ENCODE data around the gene HSD3B2. TPM values are rescaled to one million over a fixed set of nuclear protein-coding genes. Genes with fewer than 3 reads are reported as not detected.

The HSD3B2 gene
- total and polyA plus RNA-seq, 8 donors = 0.10 to 9.9 (median 1.4) TPM; not detected in 3

- Histone ChIP-seq H3K9me3 (no peaks in the 10 kb centered on the region), H3K4me1 (no peaks in the 10 kb centered on the region), H3K27me3 (no peaks in the 10 kb centered on the region), H3K4me3 (no peak overlapping the region), H3K27ac (no peak overlapping the region), H3K36me3 (no peaks in the 10 kb centered on the region)
- no peak for TF ChIP-seq EP300 (IDR thresholded peaks at IDR 0.05)
- TF ChIP-seq POLR2AphosphoS5 (IDR thresholded peaks at IDR 0.05) = no peak
- no peak for TF ChIP-seq CTCF (IDR thresholded peaks at IDR 0.05)
- TF ChIP-seq POLR2A (IDR thresholded peaks at IDR 0.05) = no peak
- intact Hi-C loops (cut with DNase I; ENCODE audit: low total_unique reads) = no loop called here
- no peak for DNase-seq
- WGBS, 5 donors = 71 to 88% (median 86%) methylated on average over 3 of the region's 3 CpGs
Observed at GRCh38 chr1:119435052-119435451, 20.1 kb downstream of the HSD3B2 start.

- Histone ChIP-seq H3K9me3 (no peaks in the 10 kb centered on the region), H3K4me3 (no peak overlapping the region), H3K4me1 (no peaks in the 10 kb centered on the region), H3K36me3 (no peaks in the 10 kb centered on the region), H3K27ac (no peak overlapping the region), H3K27me3 (no peaks in the 10 kb centered on the region)
- intact Hi-C loops (cut with DNase I; ENCODE audit: low total_unique reads) = no loop called here
- WGBS, 5 donors = 61 to 71% (median 64%) methylated on average over 2 of the region's 2 CpGs
- TF ChIP-seq CTCF (IDR thresholded peaks at IDR 0.05) = no peak
- TF ChIP-seq POLR2A (IDR thresholded peaks at IDR 0.05) = no peak
- TF ChIP-seq POLR2AphosphoS5 (IDR thresholded peaks at IDR 0.05) = no peak
- TF ChIP-seq EP300 (IDR thresholded peaks at IDR 0.05) = no peak
- no peak for DNase-seq
Observed at GRCh38 chr1:119438761-119439160, 23.8 kb downstream of the HSD3B2 start.

GRCh38 chr1:119440721-119441307, 25.9 kb downstream of the HSD3B2 start:
- H3K9me3 ChIP-seq = no peaks in the 10 kb centered on the region
- intact Hi-C loops (cut with DNase I; ENCODE audit: low total_unique reads) = no loop called here
- no peaks in the 10 kb centered on the region for H3K4me1 ChIP-seq
- no peaks in the 10 kb centered on the region for H3K36me3 ChIP-seq
- TF ChIP-seq EP300 (IDR thresholded peaks at IDR 0.05) = no peak
- no peak for TF ChIP-seq POLR2AphosphoS5 (IDR thresholded peaks at IDR 0.05)
- no peak for TF ChIP-seq POLR2A (IDR thresholded peaks at IDR 0.05)
- no peak for TF ChIP-seq CTCF (IDR thresholded peaks at IDR 0.05)
- H3K27me3 ChIP-seq = no peaks in the 10 kb centered on the region
- WGBS, 5 donors = 56 to 67% (median 59%) methylated on average over 8 of the region's 8 CpGs
- H3K4me3 ChIP-seq = no peak overlapping the region
- H3K27ac ChIP-seq = no peak overlapping the region
- DNase-seq = no peak

- DNase-seq = no peak
- Histone ChIP-seq H3K27ac (no peak overlapping the region), H3K36me3 (no peaks in the 10 kb centered on the region), H3K4me3 (no peak overlapping the region), H3K9me3 (no peaks in the 10 kb centered on the region), H3K27me3 (no peaks in the 10 kb centered on the region), H3K4me1 (no peaks in the 10 kb centered on the region)
- intact Hi-C loops (cut with DNase I; ENCODE audit: low total_unique reads) = no loop called here
- TF ChIP-seq POLR2A (IDR thresholded peaks at IDR 0.05) (no peak), EP300 (IDR thresholded peaks at IDR 0.05) (no peak), POLR2AphosphoS5 (IDR thresholded peaks at IDR 0.05) (no peak), CTCF (IDR thresholded peaks at IDR 0.05) (no peak)
- 57 to 74% (median 69%) methylated on average over 6 of the region's 6 CpGs for WGBS, 5 donors
Observed at GRCh38 chr1:119442756-119443155, 27.8 kb downstream of the HSD3B2 start.

Measured in stomach (tissue), 9 donors.